K562 (cell line): Measurements from ENCODE around the gene NOL8. TPM values are rescaled to one million over a fixed set of nuclear protein-coding genes. Genes with fewer than 3 reads are reported as not detected.
A peak's percentile ranks its signal among the peaks of the same experiment; 100 is the strongest.

ENCODE experiments used
- CGGBP1 ChIP-seq: fragments of 250-450 bp; sonication (Bioruptor Pico); IDR thresholded peaks from 2 replicates; pipeline ENCODE4 v1.9.0; 2021; ENCODE audit warnings: mild to moderate bottlenecking
- E2F3 ChIP-seq: fragments of 250-450 bp; sonication (Bioruptor Pico); IDR thresholded peaks from 2 replicates; pipeline ENCODE4 v1.4.0; 2020; ENCODE audit warnings: mild to moderate bottlenecking
- E2F6 ChIP-seq, 2 experiments: IDR thresholded peaks; 2 replicates each; pipeline ENCODE4 v1.6.1; 2011; ENCODE audit warnings: borderline replicate concordance in 1 of 2, control low read depth in 1 of 2, low read depth in 1 of 2, low read length in 1 of 2, mild to moderate bottlenecking in 1 of 2, mixed read lengths in 1 of 2, moderate library complexity in 1 of 2; ENCODE audit not compliant: insufficient read depth in 1 of 2, insufficient read length in 1 of 2, poor library complexity in 1 of 2, severe bottlenecking in 1 of 2; ENCODE audit errors: extremely low read depth in 1 of 2
- ETV5 ChIP-seq: sonication (generic); formaldehyde crosslinking; IDR thresholded peaks from 2 replicates; pipeline ENCODE4 v1.4.0; 2020; ENCODE audit warnings: low read depth, mild to moderate bottlenecking, missing genetic modification reagents
- FOXK2 ChIP-seq, 2 experiments: fragments of 450-650 bp; IDR thresholded peaks in 1 of 2; conservative IDR thresholded peaks in 1 of 2; 2 replicates each; pipeline ENCODE4 v1.6.1; 2016; ENCODE audit warnings: low read depth in 2 of 2, mild to moderate bottlenecking in 1 of 2
- FOXP1 ChIP-seq: sonication (generic); formaldehyde crosslinking; IDR thresholded peaks from 2 replicates; pipeline ENCODE4 v1.8.0; 2022; ENCODE audit warnings: mild to moderate bottlenecking, missing genetic modification reagents
- HDAC8 ChIP-seq: fragments of 450-650 bp; IDR thresholded peaks from 2 replicates; pipeline ENCODE4 v1.6.1; 2016; ENCODE audit warnings: mild to moderate bottlenecking, missing genetic modification characterization, moderate library complexity, missing compliant biosample characterization
- HIVEP1 ChIP-seq: fragments of 250-450 bp; sonication (Bioruptor Pico); IDR thresholded peaks from 2 replicates; pipeline ENCODE4 v1.4.0; 2020; ENCODE audit warnings: mild to moderate bottlenecking
- IFI16 ChIP-seq: fragments of 250-450 bp; sonication (Bioruptor Pico); IDR thresholded peaks from 2 replicates; pipeline ENCODE4 v2.1.2; 2022; ENCODE audit warnings: mild to moderate bottlenecking, inconsistent platforms
- NCOA2 ChIP-seq, 2 experiments: fragments of 450-650 bp; IDR thresholded peaks; 2 replicates each; pipeline ENCODE4 v1.6.1; 2018; ENCODE audit warnings: mild to moderate bottlenecking in 2 of 2, moderate library complexity in 1 of 2; ENCODE audit not compliant: partially characterized antibody in 2 of 2
- NCOA6 ChIP-seq: fragments of 450-650 bp; IDR thresholded peaks from 2 replicates; pipeline ENCODE4 v1.6.1; 2017; ENCODE audit warnings: mild to moderate bottlenecking
- NFRKB ChIP-seq: fragments of 450-650 bp; IDR thresholded peaks from 2 replicates; pipeline ENCODE4 v1.6.1; 2016; ENCODE audit warnings: low read depth
- OTX1 ChIP-seq: fragments of 450-650 bp; formaldehyde crosslinking; IDR thresholded peaks from 2 replicates; pipeline ENCODE4 v1.4.0; 2022; ENCODE audit warnings: mild to moderate bottlenecking
- SRF ChIP-seq, 2 experiments: fragments of 250-450, 450-650 bp in 1 of 2; sonication (Bioruptor Pico) in 1 of 2; sonication (generic) in 1 of 2; formaldehyde crosslinking; IDR thresholded peaks; 2 replicates each; pipeline versions ENCODE4 v1.5.0 to v1.5.1; 2020 to 2022; ENCODE audit warnings: mild to moderate bottlenecking in 1 of 2, missing genetic modification reagents in 1 of 2
- TAF7 ChIP-seq: fragments of 450-650 bp; IDR thresholded peaks from 2 replicates; pipeline ENCODE4 v1.6.1; 2016; ENCODE audit warnings: missing genetic modification characterization, missing compliant biosample characterization
- TCF7 ChIP-seq: sonication (generic); IDR thresholded peaks from 2 replicates; pipeline ENCODE4 v1.6.1; 2016; ENCODE audit warnings: antibody characterized with exemption, borderline replicate concordance
- TFE3 ChIP-seq: fragments of 450-650 bp; formaldehyde crosslinking; IDR thresholded peaks from 2 replicates; pipeline ENCODE4 v1.4.0; 2020; ENCODE audit warnings: mild to moderate bottlenecking, mixed read lengths
- TOE1 ChIP-seq, 2 experiments: fragments of 450-650 bp in 1 of 2; sonication (generic) in 1 of 2; formaldehyde crosslinking in 1 of 2; IDR thresholded peaks; 2 replicates each; pipeline versions ENCODE4 v1.7.1 to v1.8.0; 2016 to 2022; ENCODE audit warnings: borderline replicate concordance in 2 of 2, mild to moderate bottlenecking in 2 of 2, antibody characterized with exemption in 1 of 2, inconsistent platforms in 1 of 2, low read depth in 1 of 2, missing genetic modification reagents in 1 of 2, moderate library complexity in 1 of 2
- ZC3H11A ChIP-seq: IDR thresholded peaks from 2 replicates; pipeline ENCODE4 v1.6.1; 2012; ENCODE audit warnings: low read depth, low read length, improper control_type of control experiment
- ZC3H8 ChIP-seq: fragments of 450-650 bp; IDR thresholded peaks from 2 replicates; pipeline ENCODE4 v1.6.1; 2017
- ZEB2 ChIP-seq: fragments of 450-650 bp; IDR thresholded peaks from 2 replicates; pipeline ENCODE4 v1.6.1; 2016
- ZNF77 ChIP-seq: fragments of 250-450 bp; sonication (Bioruptor Pico); IDR thresholded peaks from 2 replicates; pipeline ENCODE4 v1.5.0; 2020
- polyA plus RNA-seq, 8 experiments: library from polyadenylated mRNA; depleted of rRNA in 4 of 8; stranded (reverse) in 5 of 8; unstranded in 3 of 8; fragments of >200 nt; fragmentation: Nextera tagmentation in 2 of 8; fragmentation: Illumina TruSeq in 1 of 8; extraction: Ambion mirVana in 2 of 8; extraction: Trizol in 1 of 8; gene quantifications; 2 replicates each; pipeline versions ENCODE4 v1.2.1 to v1.2.3, GENCODE V29; 2011 to 2014; ENCODE audit warnings: inconsistent platforms in 1 of 8, missing spikeins in 1 of 8
- total RNA-seq, 7 experiments: library from RNA; depleted of rRNA in 6 of 7; stranded (reverse); fragments of >200 nt in 6 of 7; fragmentation: Illumina TruSeq in 2 of 7; extraction: Trizol in 2 of 7; gene quantifications; 2 replicates each; pipeline versions ENCODE4 v1.2.1 to v1.2.3, GENCODE V29; 2011 to 2021; ENCODE audit warnings: low replicate concordance in 1 of 7
- TF ChIP-seq, protein P1 (sequence below): fragments of 450-650 bp; IDR thresholded peaks from 2 replicates; pipeline ENCODE4 v1.6.1; 2016; ENCODE audit warnings: borderline replicate concordance

Gene NOL8
- total and polyA plus RNA-seq, 9 of the 15 experiments (the other 6 are each of a cell fraction or from before 2014, with no cell fraction given) = 51.3 to 91.5 (median 58.7) TPM

GRCh38 chr9:92325269-92325990, at the start of gene NOL8, which contains the start of gene CENPP (continued):
- no peak for TF ChIP-seq ZNF77
- TF ChIP-seq FOXP1 (CRISPR knock-in tag) = peak; percentile 20; the same call in 1 of the 2 replicates
- TF ChIP-seq FOXK2 (conservative IDR thresholded peaks at IDR 0.05 in 1 of 2, IDR thresholded peaks at IDR 0.05 in 1 of 2; ENCODE audit: low read depth in 2 of 2) = peak; percentile 98 to 100
- TF ChIP-seq IFI16 (CRISPR knock-in tag) = no peak
- TF ChIP-seq, protein P1, sequence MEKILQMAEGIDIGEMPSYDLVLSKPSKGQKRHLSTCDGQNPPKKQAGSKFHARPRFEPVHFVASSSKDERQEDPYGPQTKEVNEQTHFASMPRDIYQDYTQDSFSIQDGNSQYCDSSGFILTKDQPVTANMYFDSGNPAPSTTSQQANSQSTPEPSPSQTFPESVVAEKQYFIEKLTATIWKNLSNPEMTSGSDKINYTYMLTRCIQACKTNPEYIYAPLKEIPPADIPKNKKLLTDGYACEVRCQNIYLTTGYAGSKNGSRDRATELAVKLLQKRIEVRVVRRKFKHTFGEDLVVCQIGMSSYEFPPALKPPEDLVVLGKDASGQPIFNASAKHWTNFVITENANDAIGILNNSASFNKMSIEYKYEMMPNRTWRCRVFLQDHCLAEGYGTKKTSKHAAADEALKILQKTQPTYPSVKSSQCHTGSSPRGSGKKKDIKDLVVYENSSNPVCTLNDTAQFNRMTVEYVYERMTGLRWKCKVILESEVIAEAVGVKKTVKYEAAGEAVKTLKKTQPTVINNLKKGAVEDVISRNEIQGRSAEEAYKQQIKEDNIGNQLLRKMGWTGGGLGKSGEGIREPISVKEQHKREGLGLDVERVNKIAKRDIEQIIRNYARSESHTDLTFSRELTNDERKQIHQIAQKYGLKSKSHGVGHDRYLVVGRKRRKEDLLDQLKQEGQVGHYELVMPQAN = peak; percentile 99
- peak; percentile 100 for TF ChIP-seq ZEB2
- 0 out of 2 replicates have a peak, but pooled peaks have one; percentile 11 for TF ChIP-seq E2F3 (CRISPR knock-in tag)
- peak; percentile 91 for TF ChIP-seq OTX1 (CRISPR knock-in tag)
- no peak for TF ChIP-seq HDAC8 (tag)
- TF ChIP-seq ETV5 (CRISPR knock-in tag) = peak; percentile 75
- peak; percentile 88 for TF ChIP-seq NFRKB
- TF ChIP-seq CGGBP1 (CRISPR knock-in tag) = peak; percentile 54; the same call in 1 of the 2 replicates
- TF ChIP-seq HIVEP1 (CRISPR knock-in tag) = no peak
- peak; percentile 91 for TF ChIP-seq ZC3H8
- no peak for TF ChIP-seq NCOA6
- TF ChIP-seq NCOA2 (IDR thresholded peaks at IDR 0.05; ENCODE audit: partially characterized antibody in 2 of 2) = no peak
- TF ChIP-seq ZC3H11A = peak; percentile 92
- peak in 1 of 2 experiments; percentile 31; a peak in 2 of 4 replicates for TF ChIP-seq SRF (CRISPR knock-in tag; IDR thresholded peaks at IDR 0.05)
- TF ChIP-seq TFE3 = peak; percentile 94
- TF ChIP-seq E2F6 (IDR thresholded peaks at IDR 0.05; ENCODE audit: borderline replicate concordance in 1 of 2, extremely low read depth in 1 of 2, insufficient read depth in 1 of 2, insufficient read length in 1 of 2, low read depth in 1 of 2, low read length in 1 of 2, poor library complexity in 1 of 2, severe bottlenecking in 1 of 2) = peak; percentile 70 to 91
- no peak for TF ChIP-seq TCF7
- peak; percentile 99 for TF ChIP-seq TOE1 (IDR thresholded peaks at IDR 0.05; ENCODE audit: borderline replicate concordance)
- TF ChIP-seq TOE1 (CRISPR knock-in tag; IDR thresholded peaks at IDR 0.05; ENCODE audit: borderline replicate concordance, low read depth) = peak; percentile 51; the same call in 1 of the 2 replicates
- TF ChIP-seq TAF7 (tag) = peak; percentile 95
